Activated naive CD4-positive, alpha-beta T cell treated with anti-CD3 and anti-CD28 coated beads, Interleukin-2, amount 50 U/mL, for 72 hours (primary cell): ENCODE results near the gene GAS6. TPM values are rescaled to one million over a fixed set of nuclear protein-coding genes. Genes with fewer than 3 reads are reported as not detected.
"Not testable (repeated sequence)": the region's sequence is repeated elsewhere in the genome, so short reads cannot be mapped to it uniquely, and the experiment has no call there.

Experiments used
- ATAC-seq, 2 donors: fragments of 150-1000 bp; cut with Tn5 transposase; 2 replicates each; pipeline ENCODE4 v1.10.0; 2021; ENCODE audit warnings: mild to moderate bottlenecking in 2 of 2, moderate library complexity in 2 of 2
- DNase-seq, 2 donors: peaks; one replicate each; pipeline ENCODE4 v3.0.0; 2021 to 2022; ENCODE audit warnings: low spot score in 2 of 2
- H3K27ac Mint-ChIP-seq, 2 donors: one replicate each; pipeline ENCODE4 v1.8.0; 2022; ENCODE audit warnings: mild to moderate bottlenecking in 2 of 2, mixed read lengths in 2 of 2
- H3K36me3 Mint-ChIP-seq, 2 donors: one replicate each; pipeline ENCODE4 v1.8.0; 2022; ENCODE audit warnings: mixed read lengths in 2 of 2
- H3K9me3 Mint-ChIP-seq, 2 donors: one replicate each; pipeline ENCODE4 v1.8.0; 2022; ENCODE audit warnings: mixed read lengths in 2 of 2
- total RNA-seq, 2 donors: library from RNA; stranded (reverse); gene quantifications; one replicate each; pipeline ENCODE4 v1.2.3, GENCODE V29; 2022

Gene GAS6
- total RNA-seq, 2 donors from 2014 or later: 0.45 to 1.2 TPM

- no peak overlapping the region for H3K27ac Mint-ChIP-seq
Observed at GRCh38 chr13:113839536-113840204, 24.2 kb downstream of the GAS6 start.

GRCh38 chr13:113838711-113839201 lies 25.1 kb downstream of the GAS6 start:
- Mint-ChIP-seq H3K27ac (no peak overlapping the region), H3K9me3 (no peaks in the 10 kb centered on the region), H3K36me3 (no peaks in the 10 kb centered on the region)
- ATAC-seq (no peak), DNase-seq (no peak)

More at GRCh38 chr13:113839536-113840204, 24.2 kb downstream of the GAS6 start:
- H3K9me3 Mint-ChIP-seq: no peaks in the 10 kb centered on the region
- DNase-seq: no peak
- H3K36me3 Mint-ChIP-seq: no peaks in the 10 kb centered on the region
- ATAC-seq: no peak

GRCh38 chr13:113837560-113838355 lies 26.1 kb downstream of the GAS6 start:
- DNase-seq (no peak), ATAC-seq (peak in 1 of 2 donors; percentile 60)
- Mint-ChIP-seq H3K36me3 (no peaks in the 10 kb centered on the region), H3K9me3 (no peaks in the 10 kb centered on the region), H3K27ac (peak overlapping the region; percentile 55 to 94)

GRCh38 chr13:113836768-113837559 lies 26.9 kb downstream of the GAS6 start:
- peak overlapping the region; percentile 55 to 94 for H3K27ac Mint-ChIP-seq
- peak in 1 of 2 donors; percentile 49 for ATAC-seq

GRCh38 chr13:113835461-113836270 lies 28.2 kb downstream of the GAS6 start:
- H3K9me3 Mint-ChIP-seq: no peaks in the 10 kb centered on the region
- ATAC-seq: no peak
- H3K27ac Mint-ChIP-seq: peak overlapping the region in 1 of 2 donors; percentile 65
- H3K36me3 Mint-ChIP-seq: no peaks in the 10 kb centered on the region
- no peak for DNase-seq

More at GRCh38 chr13:113836768-113837559, 26.9 kb downstream of the GAS6 start:
- no peaks in the 10 kb centered on the region for H3K36me3 Mint-ChIP-seq
- DNase-seq: no peak
- no peaks in the 10 kb centered on the region for H3K9me3 Mint-ChIP-seq

GRCh38 chr13:113834496-113835200 lies 29.2 kb downstream of the GAS6 start:
- DNase-seq (no peak), ATAC-seq (no peak)
- no peaks in the 10 kb centered on the region for H3K9me3 Mint-ChIP-seq
- H3K27ac Mint-ChIP-seq: peak overlapping the region in 1 of 2 donors; percentile 65
- no peaks in the 10 kb centered on the region for H3K36me3 Mint-ChIP-seq

GRCh38 chr13:113834006-113834405 lies 29.9 kb downstream of the GAS6 start:
- H3K36me3 Mint-ChIP-seq, ATAC-seq, H3K9me3 Mint-ChIP-seq, H3K27ac Mint-ChIP-seq, DNase-seq: not testable (repeated sequence)

GRCh38 chr13:113833111-113833830 lies 30.6 kb downstream of the GAS6 start:
- Mint-ChIP-seq H3K9me3 (no peaks in the 10 kb centered on the region), H3K36me3 (no peaks in the 10 kb centered on the region), H3K27ac (no peak overlapping the region)
- ATAC-seq (no peak), DNase-seq (no peak)

- no peaks in the 10 kb centered on the region for H3K9me3 Mint-ChIP-seq
- DNase-seq: no peak
- H3K27ac Mint-ChIP-seq: no peak overlapping the region
- peaks cover 0 to under 1% of the 10 kb centered on the region in 2 donors for H3K36me3 Mint-ChIP-seq
- no peak for ATAC-seq
Observed at GRCh38 chr13:113832631-113833030, 31.2 kb downstream of the GAS6 start.

GRCh38 chr13:113832205-113832604 lies 31.7 kb downstream of the GAS6 start:
- ATAC-seq: no peak
- Mint-ChIP-seq H3K36me3 (peaks cover 0 to 5% of the 10 kb centered on the region in 2 donors), H3K27ac (no peak overlapping the region)

GRCh38 chr13:113831061-113831460 lies 32.8 kb downstream of the GAS6 start:
- H3K36me3 Mint-ChIP-seq: peaks cover 0 to 7% of the 10 kb centered on the region in 2 donors

More at GRCh38 chr13:113832205-113832604, 31.7 kb downstream of the GAS6 start:
- H3K9me3 Mint-ChIP-seq: no peaks in the 10 kb centered on the region
- no peak for DNase-seq

GRCh38 chr13:113830426-113830950 lies 33.4 kb downstream of the GAS6 start:
- H3K27ac Mint-ChIP-seq, DNase-seq, ATAC-seq, H3K36me3 Mint-ChIP-seq, H3K9me3 Mint-ChIP-seq: not testable (repeated sequence)

More at GRCh38 chr13:113831061-113831460, 32.8 kb downstream of the GAS6 start:
- no peak for ATAC-seq
- no peak overlapping the region for H3K27ac Mint-ChIP-seq
- no peaks in the 10 kb centered on the region for H3K9me3 Mint-ChIP-seq
- DNase-seq: no peak

- DNase-seq (no peak), ATAC-seq (no peak)
- no peaks in the 10 kb centered on the region for H3K9me3 Mint-ChIP-seq
- no peak overlapping the region for H3K27ac Mint-ChIP-seq
- H3K36me3 Mint-ChIP-seq: peaks cover 0 to 7% of the 10 kb centered on the region in 2 donors
Observed at GRCh38 chr13:113828282-113828825, 35.5 kb downstream of the GAS6 start.

- peaks cover 0 to 7% of the 10 kb centered on the region in 2 donors for H3K36me3 Mint-ChIP-seq
- no peak for ATAC-seq
- H3K9me3 Mint-ChIP-seq: no peaks in the 10 kb centered on the region
- no peak overlapping the region for H3K27ac Mint-ChIP-seq
- no peak for DNase-seq
Observed at GRCh38 chr13:113827021-113827420, 36.9 kb downstream of the GAS6 start.
